H1 (cell line): Measurements from ENCODE around the gene NRROS. TPM values are rescaled to one million over a fixed set of nuclear protein-coding genes. Genes with fewer than 3 reads are reported as not detected.

ENCODE experiments used
- CTCF ChIA-PET: fragments of 300-600 bp; sonication (Branson Sonifier 250); formaldehyde crosslinking; loops from one replicate; lab custom pipeline; 2021; ENCODE audit not compliant: partially characterized antibody; lab: Charles Lee
- POLR2A ChIA-PET: fragments of 300-600 bp; sonication (Branson Sonifier 250); formaldehyde crosslinking; loops from one replicate; lab custom pipeline; 2021; ENCODE audit warnings: inconsistent platforms; ENCODE audit not compliant: partially characterized antibody; lab: Charles Lee
- DNase-seq, 2 experiments: peaks; one replicate each; pipeline versions ENCODE4 v3.0.0 to v3.0.0-alpha.2; 2010 to 2022; ENCODE audit warnings: low spot score in 2 of 2, low read depth in 1 of 2, mixed read lengths in 1 of 2
- FAIRE-seq: peaks from 2 replicates; lab custom pipeline; 2011; peaks lifted over from hg19 to GRCh38; lab: Jason Lieb, UNC
- H2AFZ ChIP-seq: 2 replicates; pipeline ENCODE4 v1.8.1; 2012; ENCODE audit warnings: low read length, inconsistent platforms
- H2AK5ac ChIP-seq: 2 replicates; pipeline ENCODE4 v1.6.1; 2013; ENCODE audit warnings: low read depth, low read length
- H2BK120ac ChIP-seq: replicated peaks from 2 replicates; pipeline ENCODE3; 2013; ENCODE audit warnings: low read depth, low read length, inconsistent platforms
- H2BK12ac ChIP-seq: 2 replicates; pipeline ENCODE4 v1.6.1; 2013; ENCODE audit warnings: low read depth, low read length
- H2BK15ac ChIP-seq: 2 replicates; pipeline ENCODE4 v1.6.1; 2013; ENCODE audit warnings: low read length
- H2BK20ac ChIP-seq: 2 replicates; pipeline ENCODE4 v1.6.1; 2013; ENCODE audit warnings: low read length
- H2BK5ac ChIP-seq: 2 replicates; pipeline ENCODE4 v1.6.1; 2013; ENCODE audit warnings: low read depth, low read length
- H3K14ac ChIP-seq: 2 replicates; pipeline ENCODE4 v1.6.1; 2013; ENCODE audit warnings: inconsistent platforms; ENCODE audit not compliant: insufficient read length
- H3K18ac ChIP-seq: 2 replicates; pipeline ENCODE4 v1.6.1; 2013; ENCODE audit warnings: low read length; ENCODE audit errors: extremely low read depth
- H3K23ac ChIP-seq: 2 replicates; pipeline ENCODE4 v1.6.1; 2013; ENCODE audit warnings: inconsistent platforms; ENCODE audit not compliant: insufficient read length
- H3K23me2 ChIP-seq: 2 replicates; pipeline ENCODE4 v1.6.1; 2013; ENCODE audit warnings: low read depth, low read length
- H3K27ac ChIP-seq: 2 replicates; pipeline ENCODE4 v1.6.1; 2011; ENCODE audit warnings: low read depth, low read length, inconsistent platforms
- H3K27me3 ChIP-seq, 4 experiments: replicated peaks in 1 of 4; 1 replicate in 1 of 4; 2 replicates in 3 of 4; pipeline versions ENCODE4 v1.6.1 to v1.8.1; 2011 to 2013; ENCODE audit warnings: low read length in 3 of 4, mild to moderate bottlenecking in 3 of 4, inconsistent platforms in 2 of 4, mixed read lengths in 2 of 4, moderate library complexity in 1 of 4; ENCODE audit not compliant: control insufficient read depth in 3 of 4, insufficient read depth in 3 of 4; ENCODE audit errors: extremely low read depth in 1 of 4
- H3K36me3 ChIP-seq, 4 experiments: 2 replicates each; pipeline versions ENCODE4 v1.6.1 to v1.8.1; 2011 to 2013; ENCODE audit warnings: mild to moderate bottlenecking in 4 of 4, low read length in 3 of 4, moderate library complexity in 2 of 4, control low read depth in 1 of 4, inconsistent platforms in 1 of 4; ENCODE audit not compliant: insufficient read depth in 4 of 4, control insufficient read depth in 2 of 4
- H3K4ac ChIP-seq: replicated peaks from 2 replicates; pipeline ENCODE3; 2013; ENCODE audit warnings: low read length, low read depth, mixed read lengths, inconsistent platforms; ENCODE audit not compliant: insufficient read length
- H3K4me1 ChIP-seq, 4 experiments: replicated peaks in 1 of 4; 1 replicate in 1 of 4; 2 replicates in 3 of 4; pipeline versions ENCODE4 v1.6.1 to v1.8.1; 2011 to 2013; ENCODE audit warnings: low read length in 3 of 4, inconsistent platforms in 2 of 4, mixed read lengths in 1 of 4; ENCODE audit not compliant: insufficient read depth in 4 of 4, control insufficient read depth in 3 of 4
- H3K4me2 ChIP-seq, 2 experiments: 2 replicates each; pipeline versions ENCODE4 v1.6.1 to v1.8.1; 2011 to 2013; ENCODE audit warnings: low read depth in 2 of 2, low read length in 2 of 2, control low read depth in 1 of 2, inconsistent platforms in 1 of 2, mild to moderate bottlenecking in 1 of 2; ENCODE audit not compliant: insufficient read depth in 1 of 2
- H3K4me3 ChIP-seq, 4 experiments: fragments of 200-600, 300-600 bp in 1 of 4; sonication (generic), shearing (Covaris generic), sonication (Bioruptor Twin) in 1 of 4; 2 replicates each; pipeline versions ENCODE4 v1.5.1 to v1.8.1; 2011 to 2016; ENCODE audit warnings: low read length in 4 of 4, low read depth in 3 of 4, control low read depth in 2 of 4, inconsistent platforms in 2 of 4, mild to moderate bottlenecking in 2 of 4, mixed read lengths in 1 of 4, moderate library complexity in 1 of 4; ENCODE audit not compliant: insufficient read depth in 2 of 4; ENCODE audit errors: extremely low read depth in 1 of 4
- H3K56ac ChIP-seq: replicated peaks from 2 replicates; pipeline ENCODE3; 2013; ENCODE audit warnings: low read depth, mild to moderate bottlenecking, mixed read lengths, low read length, inconsistent platforms; ENCODE audit not compliant: insufficient read length
- H3K79me1 ChIP-seq: 2 replicates; pipeline ENCODE4 v1.6.1; 2013; ENCODE audit warnings: low read depth, low read length, control low read depth
- H3K79me2 ChIP-seq, 2 experiments: 2 replicates each; pipeline versions ENCODE4 v1.6.1 to v1.8.1; 2012 to 2013; ENCODE audit warnings: low read length in 2 of 2, mild to moderate bottlenecking in 2 of 2, inconsistent platforms in 1 of 2; ENCODE audit not compliant: insufficient read depth in 2 of 2, control insufficient read depth in 1 of 2
- H3K9ac ChIP-seq, 4 experiments: replicated peaks in 1 of 4; 1 replicate in 1 of 4; 2 replicates in 3 of 4; pipeline versions ENCODE4 v1.6.1 to v1.8.1; 2011 to 2013; ENCODE audit warnings: low read depth in 3 of 4, low read length in 3 of 4, control low read depth in 2 of 4, mild to moderate bottlenecking in 2 of 4, moderate library complexity in 2 of 4, inconsistent platforms in 1 of 4; ENCODE audit errors: extremely low read depth in 1 of 4
- H3K9me3 ChIP-seq, 2 experiments: 2 replicates each; pipeline versions ENCODE4 v1.6.1 to v1.8.1; 2012 to 2013; ENCODE audit warnings: mild to moderate bottlenecking in 2 of 2, moderate library complexity in 2 of 2, control low read depth in 1 of 2, inconsistent platforms in 1 of 2, low read depth in 1 of 2, low read length in 1 of 2, mixed read lengths in 1 of 2; ENCODE audit not compliant: insufficient read depth in 2 of 2
- H4K20me1 ChIP-seq, 2 experiments: replicated peaks in 1 of 2; 2 replicates each; pipeline versions ENCODE3 to v1.8.1; 2011 to 2013; ENCODE audit warnings: inconsistent platforms in 2 of 2, low read length in 2 of 2, mild to moderate bottlenecking in 1 of 2; ENCODE audit not compliant: insufficient read depth in 2 of 2, control insufficient read depth in 1 of 2
- H4K5ac ChIP-seq: 2 replicates; pipeline ENCODE4 v1.6.1; 2013; ENCODE audit warnings: low read length, low read depth, mixed read lengths, inconsistent platforms; ENCODE audit not compliant: insufficient read length
- H4K8ac ChIP-seq: 2 replicates; pipeline ENCODE4 v1.8.0; 2013; ENCODE audit warnings: mild to moderate bottlenecking, moderate library complexity, low read length, inconsistent platforms; ENCODE audit not compliant: insufficient read depth; ENCODE audit errors: extremely low read depth
- H4K91ac ChIP-seq: replicated peaks from 2 replicates; pipeline ENCODE3; 2013; ENCODE audit warnings: low read length, mixed read lengths, inconsistent platforms; ENCODE audit not compliant: insufficient read length
- ATF2 ChIP-seq: IDR thresholded peaks from 2 replicates; pipeline ENCODE4 v1.6.1; 2012; ENCODE audit warnings: low read length, inconsistent platforms
- CREB1 ChIP-seq: IDR thresholded peaks from 2 replicates; pipeline ENCODE4 v1.6.1; 2012; ENCODE audit warnings: inconsistent platforms
- KDM5A ChIP-seq: fragments of 200-600 bp; IDR thresholded peaks from 2 replicates; pipeline ENCODE4 v1.7.1; 2012; ENCODE audit warnings: mild to moderate bottlenecking, low read length, inconsistent platforms, mixed read lengths
- POLR2AphosphoS5 ChIP-seq: IDR thresholded peaks from 2 replicates; pipeline ENCODE4 v1.6.1; 2011; ENCODE audit warnings: low read depth, low read length
- TEAD4 ChIP-seq: IDR thresholded peaks from 2 replicates; pipeline ENCODE4 v1.6.1; 2012; ENCODE audit warnings: low read depth, low read length, inconsistent platforms, mixed read lengths
- WGBS, 2 experiments: shearing (Covaris generic) in 1 of 2; methylation state at CpG; one replicate each; pipeline versions ENCODE4 v1.1.6 to v1.1.7; 2013 to 2015; ENCODE audit warnings: low lambda C conversion rate in 2 of 2, mixed read lengths in 2 of 2, inconsistent platforms in 1 of 2, low coverage in 1 of 2, missing lambda C conversion rate in 1 of 2; ENCODE audit not compliant: insufficient replicate concordance in 2 of 2, insufficient coverage in 1 of 2, insufficient read length in 1 of 2; ENCODE audit errors: extremely low coverage in 1 of 2, missing lambda C conversion rate in 1 of 2; 5-methylcytosine and 5-hydroxymethylcytosine counted together
- polyA plus RNA-seq, 7 experiments: library from polyadenylated mRNA; depleted of rRNA in 3 of 7; stranded (reverse) in 5 of 7; unstranded in 2 of 7; fragments of >200 nt in 5 of 7; fragments of 200-250 nt in 2 of 7; gene quantifications; 1 replicate in 5 of 7; 2 replicates in 1 of 7; 4 replicates in 1 of 7; pipeline versions ENCODE4 v1.2.1 to v1.2.3, GENCODE V29; 2011 to 2013; ENCODE audit warnings: missing spikeins in 2 of 7, mixed read lengths in 2 of 7
- total RNA-seq: library from RNA; stranded (reverse); fragmentation: NEBNext Ultra II Directional; extraction: Animal tissue kit (Norgen Biotek cat#: 25700); gene quantifications from 2 replicates; pipeline ENCODE4 v1.2.1, GENCODE V29; 2021

The NRROS gene
- total and polyA plus RNA-seq, 2 of the 8 experiments (the other 6 are each of a cell fraction or from before 2014, with no cell fraction given), result 5.3 to 7.3 TPM

- H3K27ac ChIP-seq, result no peak overlapping the region
- no peak for DNase-seq
- H2AK5ac ChIP-seq, result no peak overlapping the region
- no peak overlapping the region for H4K5ac ChIP-seq
- H2BK5ac ChIP-seq, result no peak overlapping the region; the same call in 1 of the 2 replicates
- H3K79me1 ChIP-seq, result no peaks in the 10 kb centered on the region; the same call in 1 of the 2 replicates
- no peaks in the 10 kb centered on the region for H3K23me2 ChIP-seq
- no peak overlapping the region for H2AFZ ChIP-seq
- H3K23ac ChIP-seq, result no peak overlapping the region
- ChIA-PET POLR2A (interaction anchor here (0.7 to 2.6 kb wide), 5 partner anchors 10 to 93 kb away, joined by 3 to 7 read pairs (median 3); partner anchors contain the start of gene NRROS), CTCF (interaction anchor here (0.5 to 2.6 kb wide), 5 partner anchors 10 to 334 kb away, joined by 3 to 6 read pairs (median 5); no protein-coding TSS in a partner anchor)
- peak overlapping the region; percentile 66 for H2BK15ac ChIP-seq
- no peak overlapping the region for H4K91ac ChIP-seq
- H3K36me3 ChIP-seq, result no peaks in the 10 kb centered on the region
- no peaks in the 10 kb centered on the region for H4K20me1 ChIP-seq
- no peak overlapping the region for H3K9ac ChIP-seq
- no peak overlapping the region for H3K4me2 ChIP-seq
- no peak overlapping the region for H3K18ac ChIP-seq
- peaks cover 8 to 18% (median 10%) of the 10 kb centered on the region in 4 experiments for H3K4me1 ChIP-seq
- peak overlapping the region; percentile 19; the same call in 1 of the 2 replicates for H2BK12ac ChIP-seq
- no peaks in the 10 kb centered on the region for H3K9me3 ChIP-seq
- 94% methylated on average over 6 of the region's 6 CpGs; no CpG with 5 or more reads in 1 of the 2 experiments for WGBS, 2 experiments
- no peak overlapping the region for H3K14ac ChIP-seq
- H3K56ac ChIP-seq, result no peak overlapping the region
- H3K27me3 ChIP-seq, result no peaks in the 10 kb centered on the region
- peak overlapping the region; percentile 32 for H3K4ac ChIP-seq
- no peak overlapping the region for H3K4me3 ChIP-seq
- no peak overlapping the region for H2BK120ac ChIP-seq
- FAIRE-seq, result no peak
- H4K8ac ChIP-seq, result 0 out of 2 replicates have a peak overlapping the region, but pooled peaks have one; percentile 69
- peaks cover 0 to 2% of the 10 kb centered on the region in 2 experiments; a peak in 1 of 4 replicates for H3K79me2 ChIP-seq
- no peak overlapping the region for H2BK20ac ChIP-seq
- TF ChIP-seq CREB1, result no peak
- TF ChIP-seq TEAD4, result no peak
- TF ChIP-seq ATF2, result no peak
- no peak for TF ChIP-seq KDM5A
- no peak for TF ChIP-seq POLR2AphosphoS5
These were observed 11.3 kb downstream of the NRROS start for GRCh38 chr3:196650740-196651311.
